Progenitor cell of endocrine pancreas (in vitro differentiated cells): Measurements from ENCODE around the gene SLC7A6OS. TPM values are rescaled to one million over a fixed set of nuclear protein-coding genes. Genes with fewer than 3 reads are reported as not detected.

ENCODE experiments used
- DNase-seq: peaks from one replicate; pipeline ENCODE4 v3.0.0; 2021; ENCODE audit warnings: low spot score; ENCODE audit not compliant: unreplicated experiment
- H3K27ac Mint-ChIP-seq: 2 replicates; pipeline ENCODE4 v1.8.0; 2021; ENCODE audit warnings: mild to moderate bottlenecking, moderate library complexity, mixed read lengths
- H3K27me3 Mint-ChIP-seq: 2 replicates; pipeline ENCODE4 v1.8.0; 2021; ENCODE audit warnings: mixed read lengths
- H3K36me3 Mint-ChIP-seq: 2 replicates; pipeline ENCODE4 v1.8.0; 2022; ENCODE audit warnings: mixed read lengths; ENCODE audit not compliant: insufficient read depth
- H3K4me1 Mint-ChIP-seq: 2 replicates; pipeline ENCODE4 v1.8.0; 2021; ENCODE audit warnings: low read depth, mixed read lengths
- H3K4me3 Mint-ChIP-seq: 2 replicates; pipeline ENCODE4 v1.8.0; 2021; ENCODE audit warnings: low read depth, mild to moderate bottlenecking, moderate library complexity, mixed read lengths
- H3K9me3 Mint-ChIP-seq: 2 replicates; pipeline ENCODE4 v1.8.0; 2021; ENCODE audit warnings: low read depth, mixed read lengths
- total RNA-seq: library from RNA; stranded (reverse); gene quantifications from 2 replicates; pipeline ENCODE4 v1.2.1, GENCODE V29; 2021
- TF ChIP-seq, protein P1 (sequence below): fragments of 200-600 bp; sonication (generic); IDR thresholded peaks from one replicate; pipeline ENCODE4 v1.5.0; 2021; ENCODE audit warnings: antibody characterized with exemption, mild to moderate bottlenecking; ENCODE audit not compliant: unreplicated experiment

Gene SLC7A6OS
- total RNA-seq, 1 donor from 2014 or later, result 23.9 TPM

DNA sequence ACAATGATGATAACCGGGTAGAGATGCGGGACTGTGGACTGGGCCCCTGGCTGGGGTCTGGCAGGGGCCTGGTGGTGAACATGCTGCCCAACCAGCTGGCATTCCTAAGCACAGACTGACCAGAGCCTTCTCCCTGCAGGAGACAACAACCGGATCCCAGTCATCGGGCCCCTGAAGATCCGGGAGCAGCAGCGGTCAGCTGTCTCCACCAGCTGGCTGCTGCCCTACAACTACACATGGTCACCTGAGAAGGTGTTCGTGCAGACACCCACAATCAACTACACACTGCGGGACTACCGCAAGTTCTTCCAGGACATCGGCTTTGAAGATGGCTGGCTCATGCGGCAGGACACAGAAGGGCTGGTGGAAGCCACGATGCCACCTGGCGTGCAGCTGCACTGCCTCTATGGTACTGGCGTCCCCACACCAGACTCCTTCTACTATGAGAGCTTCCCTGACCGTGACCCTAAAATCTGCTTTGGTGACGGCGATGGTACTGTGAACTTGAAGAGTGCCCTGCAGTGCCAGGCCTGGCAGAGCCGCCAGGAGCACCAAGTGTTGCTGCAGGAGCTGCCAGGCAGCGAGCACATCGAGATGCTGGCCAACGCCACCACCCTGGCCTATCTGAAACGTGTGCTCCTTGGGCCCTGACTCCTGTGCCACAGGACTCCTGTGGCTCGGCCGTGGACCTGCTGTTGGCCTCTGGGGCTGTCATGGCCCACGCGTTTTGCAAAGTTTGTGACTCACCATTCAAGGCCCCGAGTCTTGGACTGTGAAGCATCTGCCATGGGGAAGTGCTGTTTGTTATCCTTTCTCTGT lies 51.5 kb downstream of the SLC7A6OS start:
- Mint-ChIP-seq H3K9me3 (no peaks in the 10 kb centered on the region), H3K27ac (no peak overlapping the region)
- TF ChIP-seq, protein P1, sequence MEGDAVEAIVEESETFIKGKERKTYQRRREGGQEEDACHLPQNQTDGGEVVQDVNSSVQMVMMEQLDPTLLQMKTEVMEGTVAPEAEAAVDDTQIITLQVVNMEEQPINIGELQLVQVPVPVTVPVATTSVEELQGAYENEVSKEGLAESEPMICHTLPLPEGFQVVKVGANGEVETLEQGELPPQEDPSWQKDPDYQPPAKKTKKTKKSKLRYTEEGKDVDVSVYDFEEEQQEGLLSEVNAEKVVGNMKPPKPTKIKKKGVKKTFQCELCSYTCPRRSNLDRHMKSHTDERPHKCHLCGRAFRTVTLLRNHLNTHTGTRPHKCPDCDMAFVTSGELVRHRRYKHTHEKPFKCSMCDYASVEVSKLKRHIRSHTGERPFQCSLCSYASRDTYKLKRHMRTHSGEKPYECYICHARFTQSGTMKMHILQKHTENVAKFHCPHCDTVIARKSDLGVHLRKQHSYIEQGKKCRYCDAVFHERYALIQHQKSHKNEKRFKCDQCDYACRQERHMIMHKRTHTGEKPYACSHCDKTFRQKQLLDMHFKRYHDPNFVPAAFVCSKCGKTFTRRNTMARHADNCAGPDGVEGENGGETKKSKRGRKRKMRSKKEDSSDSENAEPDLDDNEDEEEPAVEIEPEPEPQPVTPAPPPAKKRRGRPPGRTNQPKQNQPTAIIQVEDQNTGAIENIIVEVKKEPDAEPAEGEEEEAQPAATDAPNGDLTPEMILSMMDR, result no peak

GRCh38 chr16:68257906-68258800 lies 52.6 kb downstream of the SLC7A6OS start:
- Mint-ChIP-seq H3K9me3 (no peaks in the 10 kb centered on the region), H3K27ac (peak overlapping the region; percentile 65), H3K4me1 (no peaks in the 10 kb centered on the region), H3K4me3 (no peak overlapping the region), H3K27me3 (peaks cover 5% of the 10 kb centered on the region), H3K36me3 (no peaks in the 10 kb centered on the region)
- TF ChIP-seq, protein P1, result no peak
- DNase-seq, result no peak

More for the DNA sequence above, 51.5 kb downstream of the SLC7A6OS start:
- Mint-ChIP-seq H3K27me3 (peaks cover 8% of the 10 kb centered on the region), H3K4me3 (no peak overlapping the region), H3K36me3 (no peaks in the 10 kb centered on the region), H3K4me1 (no peaks in the 10 kb centered on the region)
- DNase-seq, result no peak

DNA sequence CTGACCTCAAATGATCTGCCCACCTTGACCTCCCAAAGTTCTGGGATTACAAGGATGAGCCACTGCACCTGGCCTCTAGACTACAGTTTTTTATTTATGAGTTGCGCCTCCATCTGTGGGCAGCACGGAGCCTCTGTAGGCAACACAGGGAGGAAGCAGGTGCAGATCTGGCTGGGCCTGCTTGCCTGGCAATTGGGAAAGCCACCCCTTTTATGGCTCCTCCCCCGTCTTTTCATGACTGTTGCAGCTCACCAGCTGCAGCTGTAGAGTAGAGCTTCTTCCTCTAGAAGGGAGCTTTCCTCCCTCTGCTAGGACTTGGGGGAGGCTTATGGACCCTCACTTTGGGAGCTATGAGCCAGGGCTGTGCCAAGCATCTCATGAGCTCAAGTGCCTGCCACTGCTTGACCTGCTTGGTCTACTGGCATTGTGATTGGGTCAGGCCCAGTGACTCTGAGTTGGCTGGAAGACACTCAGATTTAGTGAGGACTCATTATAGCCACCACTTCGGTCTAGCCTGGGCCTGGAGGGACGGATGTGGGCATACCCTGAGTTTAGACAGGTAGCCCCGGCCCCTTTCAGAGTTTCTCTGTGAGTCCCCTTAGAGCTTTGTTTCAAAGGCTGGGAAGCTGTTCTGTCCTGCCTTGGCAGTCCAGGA lies 53.4 kb downstream of the SLC7A6OS start:
- no peaks in the 10 kb centered on the region for H3K4me1 Mint-ChIP-seq
- H3K27me3 Mint-ChIP-seq, result peaks cover 1% of the 10 kb centered on the region
- no peak overlapping the region for H3K27ac Mint-ChIP-seq
- DNase-seq, result no peak
- TF ChIP-seq, protein P1, result no peak
- no peaks in the 10 kb centered on the region for H3K36me3 Mint-ChIP-seq
- no peak overlapping the region for H3K4me3 Mint-ChIP-seq
- no peaks in the 10 kb centered on the region for H3K9me3 Mint-ChIP-seq

DNA sequence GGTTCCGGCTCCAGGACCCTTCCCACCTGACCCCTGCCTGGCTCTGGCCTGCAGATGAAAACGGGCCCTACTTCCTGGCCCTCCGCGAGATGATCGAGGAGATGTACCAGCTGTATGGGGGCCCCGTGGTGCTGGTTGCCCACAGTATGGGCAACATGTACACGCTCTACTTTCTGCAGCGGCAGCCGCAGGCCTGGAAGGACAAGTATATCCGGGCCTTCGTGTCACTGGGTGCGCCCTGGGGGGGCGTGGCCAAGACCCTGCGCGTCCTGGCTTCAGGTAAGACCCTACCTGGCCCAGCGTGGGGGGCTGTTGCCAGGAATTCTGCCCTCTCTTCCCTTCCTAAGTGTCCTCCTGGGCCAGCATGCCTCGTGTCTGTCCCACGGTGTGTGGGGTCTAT lies 55.0 kb downstream of the SLC7A6OS start:
- Mint-ChIP-seq H3K27me3 (no peaks in the 10 kb centered on the region), H3K36me3 (peaks cover 5% of the 10 kb centered on the region), H3K4me1 (no peaks in the 10 kb centered on the region), H3K9me3 (no peaks in the 10 kb centered on the region), H3K27ac (no peak overlapping the region), H3K4me3 (no peak overlapping the region)
- DNase-seq, result no peak
- TF ChIP-seq, protein P1, result no peak

DNA sequence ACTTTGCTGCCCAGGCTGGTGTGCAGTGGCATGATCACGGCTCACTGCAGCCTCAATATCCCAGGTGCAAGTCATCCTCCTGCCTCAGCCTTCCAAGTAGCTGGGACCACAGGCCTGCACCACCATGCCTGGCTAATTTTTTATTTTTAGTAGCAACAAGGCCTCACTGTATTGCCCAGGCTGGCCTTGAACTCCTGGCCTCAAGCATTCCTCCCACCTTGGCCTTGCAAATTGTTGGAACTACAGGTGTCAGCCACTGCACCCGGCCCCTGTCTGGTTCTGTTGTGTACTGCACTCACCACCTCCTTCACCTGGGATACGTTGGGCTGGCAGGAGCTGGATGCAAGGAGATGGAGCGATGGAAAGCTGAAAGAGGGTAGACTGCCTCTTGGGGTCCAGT lies 57.0 kb downstream of the SLC7A6OS start:
- TF ChIP-seq, protein P1, result no peak

More for the DNA sequence above, 57.0 kb downstream of the SLC7A6OS start:
- Mint-ChIP-seq H3K27me3 (no peaks in the 10 kb centered on the region), H3K36me3 (peaks cover 7% of the 10 kb centered on the region), H3K4me1 (no peaks in the 10 kb centered on the region), H3K27ac (no peak overlapping the region), H3K4me3 (no peak overlapping the region), H3K9me3 (no peaks in the 10 kb centered on the region)
- no peak for DNase-seq
